Activated CD8-positive, alpha-beta T cell treated with anti-CD3 and anti-CD28 coated beads for 36 hours (primary cell): Measurements from ENCODE around the gene ADH4. TPM values are rescaled to one million over a fixed set of nuclear protein-coding genes. Genes with fewer than 3 reads are reported as not detected.
"Not testable (repeated sequence)": the region's sequence is repeated elsewhere in the genome, so short reads cannot be mapped to it uniquely, and the experiment has no call there.

ENCODE experiments used
- ATAC-seq: fragments of 200-7000 bp; cut with Tn5 transposase; one replicate; pipeline ENCODE4 v1.10.0; 2021; ENCODE audit warnings: mild to moderate bottlenecking, moderate library complexity
- CTCF ChIA-PET: fragments of 350-600 bp; sonication (Branson Sonifier 250); formaldehyde crosslinking; loops from one replicate; lab custom pipeline; 2021; ENCODE audit warnings: antibody characterized with exemption; lab: Charles Lee
- POLR2A ChIA-PET: fragments of 350-600 bp; sonication (Branson Sonifier 250); formaldehyde crosslinking; loops from one replicate; lab custom pipeline; 2021; ENCODE audit warnings: antibody characterized with exemption; lab: Charles Lee
- DNase-seq: peaks from one replicate; pipeline ENCODE4 v3.0.0-alpha.2; 2020
- H3K27ac Mint-ChIP-seq: one replicate; pipeline ENCODE4 v1.8.0; 2021; ENCODE audit warnings: mild to moderate bottlenecking, mixed read lengths
- H3K27me3 Mint-ChIP-seq: one replicate; pipeline ENCODE4 v1.8.0; 2021; ENCODE audit warnings: mixed read lengths
- H3K36me3 Mint-ChIP-seq: one replicate; pipeline ENCODE4 v1.8.0; 2021; ENCODE audit warnings: low read depth, mixed read lengths
- H3K4me1 Mint-ChIP-seq: one replicate; pipeline ENCODE4 v1.8.0; 2021; ENCODE audit warnings: low read depth, mixed read lengths
- H3K4me3 Mint-ChIP-seq: one replicate; pipeline ENCODE4 v1.8.0; 2021; ENCODE audit warnings: mild to moderate bottlenecking, moderate library complexity, mixed read lengths
- H3K9me3 Mint-ChIP-seq: one replicate; pipeline ENCODE4 v1.8.0; 2021; ENCODE audit warnings: mixed read lengths
- intact Hi-C: fragments of 100-400 bp; cut with micrococcal nuclease; formaldehyde crosslinking; loops from one replicate; pipeline ENCODE4 v1.10.0; 2022
- total RNA-seq, 2 experiments: library from RNA; stranded (reverse); gene quantifications; one replicate each; pipeline ENCODE4 v1.2.3, GENCODE V29; 2021
- TF ChIP-seq, protein P1 (sequence below): fragments of 200-600 bp; IDR thresholded peaks from one replicate; pipeline ENCODE4 v1.8.0; 2022; ENCODE audit warnings: antibody characterized with exemption, mild to moderate bottlenecking

Gene ADH4
- total RNA-seq, result not detected

- no peak for ATAC-seq
- Mint-ChIP-seq H3K4me1 (no peaks in the 10 kb centered on the region), H3K27ac (no peak within 1 kb of the TSS), H3K9me3 (no peaks in the 10 kb centered on the region), H3K36me3 (no peaks in the 10 kb centered on the region), H3K4me3 (no peak within 1 kb of the TSS), H3K27me3 (no peaks in the 10 kb centered on the region)
- ChIA-PET CTCF (interaction anchor here (1.2 kb wide), 1 partner anchor 17 kb away, joined by 3 read pairs; no protein-coding TSS in a partner anchor), POLR2A (no interaction called here)
- TF ChIP-seq, protein P1, sequence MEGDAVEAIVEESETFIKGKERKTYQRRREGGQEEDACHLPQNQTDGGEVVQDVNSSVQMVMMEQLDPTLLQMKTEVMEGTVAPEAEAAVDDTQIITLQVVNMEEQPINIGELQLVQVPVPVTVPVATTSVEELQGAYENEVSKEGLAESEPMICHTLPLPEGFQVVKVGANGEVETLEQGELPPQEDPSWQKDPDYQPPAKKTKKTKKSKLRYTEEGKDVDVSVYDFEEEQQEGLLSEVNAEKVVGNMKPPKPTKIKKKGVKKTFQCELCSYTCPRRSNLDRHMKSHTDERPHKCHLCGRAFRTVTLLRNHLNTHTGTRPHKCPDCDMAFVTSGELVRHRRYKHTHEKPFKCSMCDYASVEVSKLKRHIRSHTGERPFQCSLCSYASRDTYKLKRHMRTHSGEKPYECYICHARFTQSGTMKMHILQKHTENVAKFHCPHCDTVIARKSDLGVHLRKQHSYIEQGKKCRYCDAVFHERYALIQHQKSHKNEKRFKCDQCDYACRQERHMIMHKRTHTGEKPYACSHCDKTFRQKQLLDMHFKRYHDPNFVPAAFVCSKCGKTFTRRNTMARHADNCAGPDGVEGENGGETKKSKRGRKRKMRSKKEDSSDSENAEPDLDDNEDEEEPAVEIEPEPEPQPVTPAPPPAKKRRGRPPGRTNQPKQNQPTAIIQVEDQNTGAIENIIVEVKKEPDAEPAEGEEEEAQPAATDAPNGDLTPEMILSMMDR, result no peak
- intact Hi-C loops, result no loop called here
- no peak for DNase-seq
Observed at GRCh38 chr4:99144070-99144469, at the start of gene ADH4. ADH4 (minus strand) TSS chr4:99144297; CDS start chr4:99144222, 75 bp downstream.

- Mint-ChIP-seq H3K27me3 (no peaks in the 10 kb centered on the region), H3K9me3 (peaks cover 30% of the 10 kb centered on the region)
- POLR2A ChIA-PET, result no interaction called here
Observed at GRCh38 chr4:99190336-99190735, 46.2 kb upstream of the ADH4 start.

DNA sequence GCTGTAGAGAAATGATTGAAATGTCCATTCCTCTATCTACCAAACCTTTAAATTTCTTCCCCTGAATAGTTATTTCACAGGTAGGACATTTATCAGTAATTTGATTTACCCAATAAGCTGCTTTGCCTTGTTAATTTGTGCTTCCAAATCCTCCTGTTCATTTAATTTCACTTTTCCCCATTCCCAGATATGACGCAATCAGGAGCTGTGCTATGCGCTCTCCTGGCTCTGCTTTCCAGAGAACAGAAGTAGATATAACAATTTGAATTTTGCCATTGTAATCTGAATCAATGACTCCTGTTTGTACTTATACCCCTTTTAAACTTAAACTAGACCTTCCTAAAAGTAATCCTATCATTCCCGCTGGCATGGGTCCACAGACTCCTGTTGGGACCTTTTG lies 45.8 kb upstream of the ADH4 start:
- peaks cover 34% of the 10 kb centered on the region for H3K9me3 Mint-ChIP-seq
- ATAC-seq, H3K4me1 Mint-ChIP-seq, DNase-seq, H3K4me3 Mint-ChIP-seq, intact Hi-C loops, POLR2A ChIA-PET, H3K36me3 Mint-ChIP-seq, CTCF ChIA-PET, H3K27ac Mint-ChIP-seq, H3K27me3 Mint-ChIP-seq: not testable (repeated sequence)

More at GRCh38 chr4:99190336-99190735, 46.2 kb upstream of the ADH4 start:
- Mint-ChIP-seq H3K27ac (no peak overlapping the region), H3K4me1 (no peaks in the 10 kb centered on the region), H3K36me3 (no peaks in the 10 kb centered on the region), H3K4me3 (no peak overlapping the region)
- CTCF ChIA-PET, result no interaction called here
- ATAC-seq, result no peak
- TF ChIP-seq, protein P1, result no peak
- no peak for DNase-seq
- intact Hi-C loops, result no loop called here

DNA sequence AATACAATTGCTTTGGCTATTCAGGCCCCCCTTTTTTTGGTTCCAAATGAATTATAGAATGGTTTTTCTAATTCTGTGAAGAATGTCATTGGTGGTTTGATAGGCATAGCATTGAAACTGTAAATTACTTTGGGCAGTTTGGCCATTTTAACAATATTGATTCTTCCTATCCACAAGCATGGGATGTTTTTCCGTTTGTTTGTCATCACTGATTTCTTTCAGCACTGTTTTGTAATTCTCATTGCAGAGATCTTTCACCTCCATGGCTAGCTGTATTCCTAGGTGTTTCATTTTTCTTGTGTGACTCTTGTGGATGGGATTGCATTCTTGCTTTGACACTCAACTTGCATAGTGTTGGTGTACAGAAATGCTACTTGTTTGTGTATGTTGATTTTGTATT lies 41.9 kb upstream of the ADH4 start:
- DNase-seq, result no peak
- ATAC-seq, result no peak
- TF ChIP-seq, protein P1, result no peak
- POLR2A ChIA-PET, result no interaction called here
- Mint-ChIP-seq H3K36me3 (no peaks in the 10 kb centered on the region), H3K4me3 (no peak overlapping the region), H3K27ac (no peak overlapping the region), H3K4me1 (no peaks in the 10 kb centered on the region), H3K27me3 (no peaks in the 10 kb centered on the region), H3K9me3 (peaks cover 27% of the 10 kb centered on the region)
- CTCF ChIA-PET, result no interaction called here
- intact Hi-C loops, result no loop called here

- TF ChIP-seq, protein P1, result no peak
- ChIA-PET POLR2A (no interaction called here), CTCF (no interaction called here)
- Mint-ChIP-seq H3K36me3 (no peaks in the 10 kb centered on the region), H3K4me3 (no peak overlapping the region), H3K9me3 (peaks cover 23% of the 10 kb centered on the region), H3K27me3 (no peaks in the 10 kb centered on the region), H3K4me1 (no peaks in the 10 kb centered on the region), H3K27ac (no peak overlapping the region)
- no peak for DNase-seq
- intact Hi-C loops, result no loop called here
- no peak for ATAC-seq
Observed at GRCh38 chr4:99185581-99185980, 41.5 kb upstream of the ADH4 start.
